ENCODE data around the gene IFRD1. TPM values are rescaled to one million over a fixed set of nuclear protein-coding genes. Genes with fewer than 3 reads are reported as not detected.
A peak's percentile ranks its signal among the peaks of the same experiment; 100 is the strongest.

IFRD1 gene
- total and polyA plus RNA-seq, 2 donors (not counting 3 experiments of a cell fraction or from before 2014, with no cell fraction given), result 16.8 to 43.3 TPM

GRCh38 chr7:112411186-112411795, 39.0 kb upstream of the IFRD1 start:
- intact Hi-C loops (cut with micrococcal nuclease), result loop anchor here (1.0 to 10.0 kb wide), 6 partner anchors 205 to 648 kb away; partner anchors contain the start of genes DOCK4 and ZNF277
- Histone ChIP-seq H3K9me1 (replicated peaks; ENCODE audit: control insufficient read depth, extremely low read depth, insufficient read depth, low read length) (no peaks in the 10 kb centered on the region), H3K27me3 (ENCODE audit: control insufficient read depth in 2 of 2, insufficient read depth in 2 of 2, low read length in 2 of 2) (no peaks in the 10 kb centered on the region), H4K20me1 (replicated peaks; ENCODE audit: control insufficient read depth, extremely low read depth, insufficient read depth, low read length) (no peaks in the 10 kb centered on the region), H3K4me3 (replicated peaks in 1 of 3; ENCODE audit: insufficient read depth in 1 of 3, low read depth in 1 of 3, low read length in 3 of 3) (no peak overlapping the region), H3K79me2 (ENCODE audit: control insufficient read depth, insufficient read depth, low read length) (no peaks in the 10 kb centered on the region), H3K9me3 (replicated peaks; ENCODE audit: control insufficient read depth, insufficient read depth, low read length) (no peaks in the 10 kb centered on the region), H3K27ac (ENCODE audit: insufficient read depth, low read depth, low read length) (no peak overlapping the region), H3K4me2 (ENCODE audit: insufficient read depth, low read length) (no peak overlapping the region), H3K36me3 (ENCODE audit: control insufficient read depth in 2 of 2, extremely low read depth in 1 of 2, insufficient read depth in 2 of 2, low read length in 2 of 2) (no peaks in the 10 kb centered on the region), H3K9ac (replicated peaks; ENCODE audit: extremely low read depth, insufficient read depth, low read length) (no peak overlapping the region), H3K4me1 (ENCODE audit: control insufficient read depth, extremely low read depth, insufficient read depth, low read length) (no peaks in the 10 kb centered on the region), H2AFZ (ENCODE audit: low read depth, low read length) (no peak overlapping the region)
- dilution Hi-C loops (cut with MboI; ENCODE audit: extremely low pct_ligation_motif_present, low sequenced_read_pairs), result loop anchor here (25.0 kb wide), 1 partner anchor 649 kb away; no protein-coding TSS in a partner anchor
- TF ChIP-seq EZH2 (IDR thresholded peaks at IDR 0.05; ENCODE audit: borderline replicate concordance, low read depth, low read length, severe bottlenecking), result no peak
- TF ChIP-seq, protein P1, sequence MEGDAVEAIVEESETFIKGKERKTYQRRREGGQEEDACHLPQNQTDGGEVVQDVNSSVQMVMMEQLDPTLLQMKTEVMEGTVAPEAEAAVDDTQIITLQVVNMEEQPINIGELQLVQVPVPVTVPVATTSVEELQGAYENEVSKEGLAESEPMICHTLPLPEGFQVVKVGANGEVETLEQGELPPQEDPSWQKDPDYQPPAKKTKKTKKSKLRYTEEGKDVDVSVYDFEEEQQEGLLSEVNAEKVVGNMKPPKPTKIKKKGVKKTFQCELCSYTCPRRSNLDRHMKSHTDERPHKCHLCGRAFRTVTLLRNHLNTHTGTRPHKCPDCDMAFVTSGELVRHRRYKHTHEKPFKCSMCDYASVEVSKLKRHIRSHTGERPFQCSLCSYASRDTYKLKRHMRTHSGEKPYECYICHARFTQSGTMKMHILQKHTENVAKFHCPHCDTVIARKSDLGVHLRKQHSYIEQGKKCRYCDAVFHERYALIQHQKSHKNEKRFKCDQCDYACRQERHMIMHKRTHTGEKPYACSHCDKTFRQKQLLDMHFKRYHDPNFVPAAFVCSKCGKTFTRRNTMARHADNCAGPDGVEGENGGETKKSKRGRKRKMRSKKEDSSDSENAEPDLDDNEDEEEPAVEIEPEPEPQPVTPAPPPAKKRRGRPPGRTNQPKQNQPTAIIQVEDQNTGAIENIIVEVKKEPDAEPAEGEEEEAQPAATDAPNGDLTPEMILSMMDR (IDR thresholded peaks at IDR 0.05; ENCODE audit: extremely low read depth in 1 of 2, insufficient read depth in 1 of 2, low read depth in 1 of 2, low read length in 2 of 2), result peak; percentile 62 to 68
- FAIRE-seq (peak; percentile 76), DNase-seq (ENCODE audit: low read depth, low spot score) (peak; percentile 66)
- no TSS peak for BruUV-seq (replicated peaks)
- ChIA-PET POLR2A (no interaction called here), CTCF (interaction anchor here (1.8 kb wide), 1 partner anchor 480 kb away, joined by 5 read pairs; no protein-coding TSS in a partner anchor)

- ChIA-PET CTCF (interaction anchor here (1.1 to 2.0 kb wide), 2 partner anchors 81 to 662 kb away, joined by 4 to 10 read pairs; no protein-coding TSS in a partner anchor), POLR2A (no interaction called here)
- Histone ChIP-seq H3K4me1 (ENCODE audit: control insufficient read depth, extremely low read depth, insufficient read depth, low read length) (no peaks in the 10 kb centered on the region), H3K4me2 (ENCODE audit: insufficient read depth, low read length) (no peak overlapping the region), H3K27me3 (ENCODE audit: control insufficient read depth in 2 of 2, insufficient read depth in 2 of 2, low read length in 2 of 2) (no peaks in the 10 kb centered on the region), H2AFZ (ENCODE audit: low read depth, low read length) (peak overlapping the region; percentile 63), H3K9me1 (replicated peaks; ENCODE audit: control insufficient read depth, extremely low read depth, insufficient read depth, low read length) (no peaks in the 10 kb centered on the region), H3K36me3 (ENCODE audit: control insufficient read depth in 2 of 2, extremely low read depth in 1 of 2, insufficient read depth in 2 of 2, low read length in 2 of 2) (no peaks in the 10 kb centered on the region), H3K4me3 (replicated peaks in 1 of 3; ENCODE audit: insufficient read depth in 1 of 3, low read depth in 1 of 3, low read length in 3 of 3) (no peak overlapping the region), H3K9me3 (replicated peaks; ENCODE audit: control insufficient read depth, insufficient read depth, low read length) (no peaks in the 10 kb centered on the region), H4K20me1 (replicated peaks; ENCODE audit: control insufficient read depth, extremely low read depth, insufficient read depth, low read length) (no peaks in the 10 kb centered on the region), H3K79me2 (ENCODE audit: control insufficient read depth, insufficient read depth, low read length) (no peaks in the 10 kb centered on the region), H3K27ac (ENCODE audit: insufficient read depth, low read depth, low read length) (no peak overlapping the region), H3K9ac (replicated peaks; ENCODE audit: extremely low read depth, insufficient read depth, low read length) (no peak overlapping the region)
- DNase-seq (ENCODE audit: low read depth, low spot score) (peak; percentile 63), FAIRE-seq (no peak)
- TF ChIP-seq FOS (IDR thresholded peaks at IDR 0.05; ENCODE audit: borderline replicate concordance, insufficient read depth, low read length), result no peak
- TF ChIP-seq, protein P1 (IDR thresholded peaks at IDR 0.05; ENCODE audit: extremely low read depth in 1 of 2, insufficient read depth in 1 of 2, low read depth in 1 of 2, low read length in 2 of 2), result peak; percentile 54 to 64
- TF ChIP-seq POLR2A (IDR thresholded peaks at IDR 0.05; ENCODE audit: low read depth, low read length), result no peak
- no TSS peak for BruUV-seq (replicated peaks)
- dilution Hi-C loops (cut with MboI; ENCODE audit: extremely low pct_ligation_motif_present, low sequenced_read_pairs), result loop anchor here (25.0 kb wide), 1 partner anchor 653 kb away; no protein-coding TSS in a partner anchor
- intact Hi-C loops (cut with micrococcal nuclease), result loop anchor here (1.0 to 10.0 kb wide), 6 partner anchors 81 to 662 kb away; no protein-coding TSS in a partner anchor
Observed at GRCh38 chr7:112414855-112415490, 35.3 kb upstream of the IFRD1 start.
